GM18526 (cell line): Measurements from ENCODE around the gene KCNC2.

ENCODE experiments used
- POLR2A ChIP-seq: IDR thresholded peaks from 3 replicates; pipeline ENCODE4 v1.6.1; 2011; ENCODE audit not compliant: insufficient read length; ENCODE audit errors: extremely low read depth

KCNC2 gene

GRCh38 chr12:75209812-75210138, at the start of gene KCNC2:
Gene KCNC2 (minus strand): TSS chr12:75209839.
- TF ChIP-seq POLR2A: no peak

- TF ChIP-seq POLR2A: no peak
Observed at GRCh38 chr12:75259143-75259542, 49.5 kb upstream of the KCNC2 start.

- no peak for TF ChIP-seq POLR2A
Observed at GRCh38 chr12:75257510-75257909, 47.9 kb upstream of the KCNC2 start.

- no peak for TF ChIP-seq POLR2A
Observed at GRCh38 chr12:75245108-75245507, 35.5 kb upstream of the KCNC2 start.

GRCh38 chr12:75239987-75240386, 30.3 kb upstream of the KCNC2 start:
- no peak for TF ChIP-seq POLR2A

GRCh38 chr12:75236206-75236605, 26.6 kb upstream of the KCNC2 start:
- TF ChIP-seq POLR2A: no peak

- TF ChIP-seq POLR2A: no peak
Observed at GRCh38 chr12:75227132-75227531, 17.5 kb upstream of the KCNC2 start.

- TF ChIP-seq POLR2A: no peak
Observed at GRCh38 chr12:75212072-75212471, 2.4 kb upstream of the KCNC2 start.

GRCh38 chr12:75208856-75209811, 505 bp downstream of the KCNC2 start:
- no peak for TF ChIP-seq POLR2A

GRCh38 chr12:75207338-75208083, 2.1 kb downstream of the KCNC2 start:
- no peak for TF ChIP-seq POLR2A

- TF ChIP-seq POLR2A: no peak
Observed at GRCh38 chr12:75205558-75205957, 4.1 kb downstream of the KCNC2 start.

GRCh38 chr12:75196865-75197264, 12.8 kb downstream of the KCNC2 start:
- no peak for TF ChIP-seq POLR2A

GRCh38 chr12:75196408-75196807, 13.2 kb downstream of the KCNC2 start:
- TF ChIP-seq POLR2A: no peak

GRCh38 chr12:75194250-75194649, 15.4 kb downstream of the KCNC2 start:
- TF ChIP-seq POLR2A: no peak

GRCh38 chr12:75192196-75192595, 17.4 kb downstream of the KCNC2 start:
- TF ChIP-seq POLR2A: no peak

- TF ChIP-seq POLR2A: no peak
Observed at GRCh38 chr12:75190846-75191245, 18.8 kb downstream of the KCNC2 start.
